ENCODE measurements around the gene NAA15. TPM values are rescaled to one million over a fixed set of nuclear protein-coding genes. Genes with fewer than 3 reads are reported as not detected.
"Not testable (repeated sequence)": the region's sequence is repeated elsewhere in the genome, so short reads cannot be mapped to it uniquely, and the experiment has no call there.

The NAA15 gene
- total and polyA plus RNA-seq, 11 donors = 8.7 to 50.8 (median 31.3) TPM

DNA sequence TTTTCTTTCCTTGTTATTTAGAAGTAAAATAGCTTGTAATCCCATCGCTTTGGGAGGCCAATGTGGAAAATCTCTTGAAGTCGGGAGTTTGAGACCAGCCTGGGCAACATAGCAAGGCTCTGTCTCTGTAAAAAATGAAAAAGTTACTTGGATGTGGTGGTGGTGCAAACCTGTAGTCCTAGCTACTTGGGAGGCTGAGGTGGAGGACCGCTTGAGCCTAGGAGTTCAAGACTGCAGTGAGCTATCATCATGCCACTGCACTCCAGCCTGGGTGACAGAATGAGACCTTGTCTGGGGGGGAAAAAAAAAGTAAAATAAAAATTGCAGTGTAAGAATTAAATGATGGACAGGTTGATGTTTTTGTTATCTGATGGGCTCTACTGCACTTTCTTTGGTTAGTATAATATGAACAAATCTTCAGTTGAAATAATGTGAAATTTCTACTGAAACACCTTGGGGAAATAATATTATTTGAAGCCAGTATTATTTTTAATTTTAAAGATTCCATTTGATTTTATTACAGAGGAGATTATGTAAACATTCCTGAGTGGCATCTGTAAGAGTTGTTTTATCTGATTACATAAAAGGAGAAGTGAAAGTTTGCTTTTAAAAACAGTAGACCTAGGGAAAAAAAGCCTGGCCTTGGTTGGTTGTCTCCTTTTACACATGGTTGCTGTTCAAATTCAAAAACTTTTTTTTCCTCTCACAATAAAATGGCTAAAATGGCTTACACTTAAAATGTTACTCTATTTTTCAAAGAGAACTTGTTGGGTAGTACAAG, 11.4 kb downstream of the NAA15 start:
- Histone ChIP-seq H3K4me1 (peaks cover 0 to 69% (median 17%) of the 10 kb centered on the region in 12 donors), H3K9me3 (no peaks in the 10 kb centered on the region), H3K4me3 (no peak overlapping the region), H3K27ac (peak overlapping the region in 1 of 12 donors; percentile 9), H3K36me3 (peaks cover 0 to 8% (median 0%) of the 10 kb centered on the region in 9 donors), H3K27me3 (no peaks in the 10 kb centered on the region)
- DNase-seq (no peak), ATAC-seq (no peak)
- intact Hi-C loops (cut with DNase I) = no loop called here
- no peak for TF ChIP-seq POLR2A (IDR thresholded peaks at IDR 0.05)
- TF ChIP-seq, protein P1, sequence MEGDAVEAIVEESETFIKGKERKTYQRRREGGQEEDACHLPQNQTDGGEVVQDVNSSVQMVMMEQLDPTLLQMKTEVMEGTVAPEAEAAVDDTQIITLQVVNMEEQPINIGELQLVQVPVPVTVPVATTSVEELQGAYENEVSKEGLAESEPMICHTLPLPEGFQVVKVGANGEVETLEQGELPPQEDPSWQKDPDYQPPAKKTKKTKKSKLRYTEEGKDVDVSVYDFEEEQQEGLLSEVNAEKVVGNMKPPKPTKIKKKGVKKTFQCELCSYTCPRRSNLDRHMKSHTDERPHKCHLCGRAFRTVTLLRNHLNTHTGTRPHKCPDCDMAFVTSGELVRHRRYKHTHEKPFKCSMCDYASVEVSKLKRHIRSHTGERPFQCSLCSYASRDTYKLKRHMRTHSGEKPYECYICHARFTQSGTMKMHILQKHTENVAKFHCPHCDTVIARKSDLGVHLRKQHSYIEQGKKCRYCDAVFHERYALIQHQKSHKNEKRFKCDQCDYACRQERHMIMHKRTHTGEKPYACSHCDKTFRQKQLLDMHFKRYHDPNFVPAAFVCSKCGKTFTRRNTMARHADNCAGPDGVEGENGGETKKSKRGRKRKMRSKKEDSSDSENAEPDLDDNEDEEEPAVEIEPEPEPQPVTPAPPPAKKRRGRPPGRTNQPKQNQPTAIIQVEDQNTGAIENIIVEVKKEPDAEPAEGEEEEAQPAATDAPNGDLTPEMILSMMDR (IDR thresholded peaks at IDR 0.05) = no peak
- 92 to 98% (median 96%) methylated on average over 3 of the region's 3 CpGs for WGBS, 4 donors

DNA sequence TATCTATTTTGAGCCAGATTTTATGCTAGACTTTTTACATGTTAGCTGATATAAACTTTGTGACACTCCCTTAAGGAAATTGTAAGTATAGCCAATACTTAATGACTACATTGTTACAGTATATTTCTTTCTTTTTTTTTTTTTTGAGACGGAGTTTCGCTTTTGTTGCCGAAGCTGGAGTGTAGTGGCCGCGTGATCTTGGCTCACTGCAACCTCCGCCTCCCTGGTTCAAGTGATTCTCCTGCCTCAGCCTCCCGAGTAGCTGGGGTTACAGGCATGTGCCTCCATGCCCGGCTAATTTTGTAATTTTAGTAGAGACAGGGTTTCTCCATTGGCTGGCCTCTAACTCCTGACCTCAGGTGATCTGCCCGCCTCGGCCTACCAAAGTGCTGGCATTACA, 12.1 kb downstream of the NAA15 start:
- H3K9me3 ChIP-seq; H3K27me3 ChIP-seq; H3K4me3 ChIP-seq; ATAC-seq; intact Hi-C loops (cut with DNase I); H3K36me3 ChIP-seq; DNase-seq: not testable (repeated sequence)
- Histone ChIP-seq H3K4me1 (peaks cover 0 to 69% (median 17%) of the 10 kb centered on the region in 12 donors), H3K27ac (peak overlapping the region in 1 of 12 donors; percentile 9)
- 94 to 96% (median 95%) methylated on average over 10 of the region's 10 CpGs for WGBS, 4 donors

DNA sequence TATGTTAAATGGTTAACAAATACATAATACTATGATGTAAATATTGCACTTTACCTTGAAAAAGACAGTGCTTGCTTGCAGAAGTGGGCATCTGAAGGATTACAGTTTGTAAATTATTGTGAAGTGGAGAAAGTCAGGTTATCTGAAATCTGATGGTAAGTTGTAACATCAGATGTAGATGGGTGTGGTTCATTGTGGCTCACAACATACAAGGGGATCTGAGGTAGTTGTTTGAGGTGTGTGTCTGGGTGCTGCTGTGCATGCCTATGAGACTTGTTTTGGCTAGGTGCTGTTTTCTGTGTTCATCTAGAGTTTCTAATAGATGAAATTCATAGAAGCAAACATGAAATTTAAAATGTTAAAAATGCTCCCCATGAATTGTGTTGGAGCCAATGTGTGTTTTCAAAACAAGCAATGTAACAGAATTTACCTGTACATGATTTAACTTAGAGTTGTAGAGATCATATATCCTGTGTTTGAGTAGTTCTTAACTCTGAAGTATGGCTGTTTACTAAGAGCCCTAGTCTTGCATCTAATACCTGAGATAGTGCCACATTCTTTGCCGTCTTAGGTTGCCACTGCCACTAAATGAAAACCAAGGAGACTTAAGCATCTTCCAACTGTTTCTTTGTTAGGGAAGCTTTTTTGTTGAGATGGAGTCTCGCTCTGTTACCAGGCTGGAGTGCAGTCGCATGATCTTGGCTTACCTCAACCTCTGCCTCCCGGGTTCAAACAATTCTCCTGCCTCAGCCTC, 12.9 kb downstream of the NAA15 start:
- H3K4me1 ChIP-seq = peaks cover 0 to 69% (median 17%) of the 10 kb centered on the region in 12 donors
- DNase-seq = no peak

DNA sequence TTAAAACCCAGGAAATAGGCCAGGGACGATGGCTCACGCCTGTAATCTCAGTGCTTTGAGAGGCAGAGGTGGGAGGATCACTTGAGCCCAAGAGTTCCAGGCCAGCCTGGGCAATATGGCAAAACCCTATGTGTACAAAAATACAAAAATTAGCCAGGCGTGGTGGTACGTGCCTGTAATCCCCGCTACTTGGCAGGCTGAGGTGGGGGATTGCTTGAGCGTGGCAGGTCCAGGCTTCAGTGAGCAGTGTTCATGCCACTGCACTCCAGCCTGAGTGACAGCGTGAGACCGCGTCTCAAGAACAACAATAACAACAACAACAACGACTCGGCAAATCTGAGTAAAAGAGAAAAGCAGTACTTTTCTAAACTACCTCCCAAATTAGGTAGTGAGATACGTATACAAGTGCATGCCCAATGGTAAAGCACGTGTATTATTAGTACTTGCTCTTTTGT, 13.9 kb downstream of the NAA15 start:
- H3K9me3 ChIP-seq = no peaks in the 10 kb centered on the region
- ATAC-seq = peak in 3 of 4 donors; percentile 42 to 54 (median 42)
- no peak for DNase-seq
- no peak for TF ChIP-seq POLR2A (IDR thresholded peaks at IDR 0.05)
- TF ChIP-seq, protein P1 (IDR thresholded peaks at IDR 0.05) = no peak
- H3K27me3 ChIP-seq = no peaks in the 10 kb centered on the region
- WGBS, 4 donors = 76 to 82% (median 79%) methylated on average over 13 of the region's 13 CpGs
- H3K27ac ChIP-seq = no peak overlapping the region
- intact Hi-C loops (cut with DNase I) = no loop called here
- H3K36me3 ChIP-seq = no peaks in the 10 kb centered on the region
- H3K4me1 ChIP-seq = peaks cover 0 to 73% (median 17%) of the 10 kb centered on the region in 12 donors
- H3K4me3 ChIP-seq = no peak overlapping the region

More for the DNA sequence above, 12.9 kb downstream of the NAA15 start:
- Histone ChIP-seq H3K27me3 (no peaks in the 10 kb centered on the region), H3K9me3 (no peaks in the 10 kb centered on the region), H3K4me3 (no peak overlapping the region), H3K27ac (peak overlapping the region in 1 of 12 donors; percentile 9), H3K36me3 (no peaks in the 10 kb centered on the region)
- WGBS, 4 donors = 84 to 94% (median 90%) methylated on average over 4 of the region's 4 CpGs
- intact Hi-C loops (cut with DNase I) = no loop called here
- ATAC-seq = no peak
- TF ChIP-seq POLR2A (IDR thresholded peaks at IDR 0.05) = no peak
- TF ChIP-seq, protein P1 (IDR thresholded peaks at IDR 0.05) = no peak
